Measurements from ENCODE around the gene NANOS2.

NANOS2 gene

GRCh38 chr19:45890877-45891276 lies 23.7 kb downstream of the NANOS2 start:
- DNase-seq: no peak

GRCh38 chr19:45889210-45889885 lies 25.2 kb downstream of the NANOS2 start:
- no peak for DNase-seq

GRCh38 chr19:45887200-45887710 lies 27.3 kb downstream of the NANOS2 start:
- DNase-seq: no peak

GRCh38 chr19:45886427-45887199 lies 28.0 kb downstream of the NANOS2 start:
- peak; percentile 90 for DNase-seq

- peak; percentile 90 for DNase-seq
These were observed 28.8 kb downstream of the NANOS2 start, which contains the start of gene IRF2BP1 for GRCh38 chr19:45885556-45886426. TSS of gene IRF2BP1 (minus strand) at chr19:45886141. CDS start at chr19:45885774, 367 bp downstream.

- no peak for DNase-seq
These were observed 29.7 kb downstream of the NANOS2 start for GRCh38 chr19:45884682-45885555.

GRCh38 chr19:45883881-45884681 lies 30.5 kb downstream of the NANOS2 start:
- DNase-seq: no peak

- DNase-seq: no peak
These were observed 31.0 kb downstream of the NANOS2 start for GRCh38 chr19:45883586-45883880.

- peak; percentile 80 for DNase-seq
These were observed 31.7 kb downstream of the NANOS2 start for GRCh38 chr19:45882652-45883585.

GRCh38 chr19:45881909-45882528 lies 32.6 kb downstream of the NANOS2 start:
- no peak for DNase-seq

- no peak for DNase-seq
These were observed 33.3 kb downstream of the NANOS2 start for GRCh38 chr19:45881082-45881908.

- no peak for DNase-seq
These were observed 34.6 kb downstream of the NANOS2 start for GRCh38 chr19:45879971-45880370.

GRCh38 chr19:45879055-45879454 lies 35.5 kb downstream of the NANOS2 start:
- DNase-seq: no peak

GRCh38 chr19:45878043-45878794 lies 36.4 kb downstream of the NANOS2 start:
- no peak for DNase-seq

- DNase-seq: no peak
These were observed 38.0 kb downstream of the NANOS2 start for GRCh38 chr19:45876411-45877197.

GRCh38 chr19:45876161-45876410 lies 38.5 kb downstream of the NANOS2 start:
- DNase-seq: no peak

- DNase-seq: no peak
These were observed 40.0 kb downstream of the NANOS2 start for GRCh38 chr19:45874620-45874966.
